ENCODE results near the gene MED31. TPM values are rescaled to one million over a fixed set of nuclear protein-coding genes. Genes with fewer than 3 reads are reported as not detected.
"Not testable (repeated sequence)": the region's sequence is repeated elsewhere in the genome, so short reads cannot be mapped to it uniquely, and the experiment has no call there.

Gene MED31
- total RNA-seq, 1 experiment from 2014 or later = 12.8 TPM

DNA sequence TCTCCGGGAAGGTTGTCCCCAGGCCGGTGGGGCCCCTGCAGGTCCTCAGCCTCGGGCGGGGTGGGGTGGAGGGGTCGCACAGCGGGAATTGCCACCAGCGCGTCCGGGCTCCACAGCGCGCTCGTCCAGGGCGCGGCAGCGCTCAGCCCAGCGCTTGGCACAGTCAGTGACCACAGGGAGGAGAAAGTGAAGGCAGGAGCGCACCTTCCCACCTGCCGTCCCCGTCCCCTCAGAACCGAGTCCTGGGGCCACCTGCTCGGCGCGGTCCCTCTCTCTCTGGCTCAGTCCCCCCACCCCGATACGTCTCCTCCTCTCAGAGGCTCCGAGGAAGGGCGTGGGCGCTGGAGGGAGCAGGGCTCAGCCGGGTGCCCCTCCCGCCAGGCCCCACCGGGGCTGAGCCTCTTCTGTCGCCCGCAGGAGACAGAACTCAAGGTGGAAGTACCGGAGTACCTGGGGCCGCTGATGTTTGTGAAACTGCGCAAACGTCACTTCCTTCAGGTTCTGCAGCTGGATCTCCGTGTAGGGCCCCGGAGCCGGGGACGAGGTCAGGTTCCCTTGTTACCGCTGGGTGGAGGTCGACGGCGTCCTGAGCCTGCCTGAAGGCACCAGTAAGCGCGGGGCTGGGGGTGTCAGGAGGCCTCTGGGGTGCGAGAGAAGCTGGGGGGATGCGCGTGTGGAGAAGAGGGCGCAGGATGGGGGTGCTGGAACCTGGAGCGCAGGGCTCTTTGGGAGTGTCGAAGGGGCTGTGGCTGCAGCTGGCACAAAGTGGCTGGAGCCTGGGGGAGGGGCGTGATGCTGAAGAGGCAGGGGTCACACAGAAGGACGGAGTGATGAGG lies 5.6 kb upstream of the MED31 start:
- not testable (repeated sequence) for H3K27ac ChIP-seq; DNase-seq (ENCODE audit: low read depth in 1 of 2, low spot score in 2 of 2); H3K27me3 ChIP-seq (replicated peaks); H3K9me3 ChIP-seq (replicated peaks); H3K4me1 ChIP-seq (replicated peaks); H3K4me3 ChIP-seq; H3K36me3 ChIP-seq

GRCh38 chr17:6655732-6656361 lies 4.4 kb upstream of the MED31 start:
- H3K27me3 ChIP-seq (replicated peaks); H3K9me3 ChIP-seq (replicated peaks); DNase-seq (ENCODE audit: low read depth in 1 of 2, low spot score in 2 of 2); H3K4me3 ChIP-seq; H3K27ac ChIP-seq; H3K36me3 ChIP-seq: not testable (repeated sequence)
- peaks cover 15% of the 10 kb centered on the region for H3K4me1 ChIP-seq (replicated peaks)

DNA sequence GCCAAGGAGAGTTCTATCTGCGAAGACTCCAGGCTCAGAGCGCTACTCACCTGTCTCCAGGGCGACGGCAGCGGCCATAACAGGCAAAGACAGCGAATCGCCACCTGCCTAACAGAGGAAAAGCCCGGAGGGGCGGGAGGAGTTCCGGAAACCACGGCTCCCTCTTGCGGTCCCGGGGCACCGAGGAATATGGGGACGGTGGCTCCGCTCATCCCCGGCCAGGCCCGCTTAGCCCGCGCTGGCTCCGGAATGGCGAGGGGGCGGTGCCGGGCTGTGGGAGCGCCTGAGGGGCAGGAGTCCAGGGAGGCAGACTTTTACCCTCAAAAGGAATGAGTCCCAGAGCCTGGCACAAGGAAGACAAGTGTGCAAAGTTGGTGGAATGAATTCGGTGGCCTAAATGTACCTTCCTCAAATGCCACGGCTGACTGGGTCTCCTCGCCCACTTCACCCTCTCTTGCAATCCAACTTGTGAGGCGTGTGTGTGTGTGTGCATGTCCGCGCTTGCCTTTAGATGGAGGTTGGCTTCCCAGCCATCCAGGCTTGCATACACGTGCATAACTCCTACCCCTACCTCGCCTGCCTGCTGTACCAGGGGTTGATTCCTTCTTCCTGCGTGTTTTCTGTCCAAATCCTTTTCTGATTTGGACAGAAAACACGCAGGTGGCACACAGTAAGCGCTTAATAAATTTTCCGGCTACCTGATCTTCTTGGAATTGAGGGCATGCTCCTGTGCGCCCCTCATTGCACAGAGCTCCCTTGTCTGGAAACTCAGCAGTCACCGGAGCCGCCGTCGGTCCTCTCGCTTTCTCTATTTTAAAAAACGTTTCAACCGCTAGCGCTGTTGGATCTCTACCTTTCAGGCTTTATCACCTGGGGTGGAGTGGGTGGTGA lies 3.7 kb upstream of the MED31 start:
- no peak overlapping the region for H3K4me3 ChIP-seq
- no peaks in the 10 kb centered on the region for H3K27me3 ChIP-seq (replicated peaks)
- peaks cover 5% of the 10 kb centered on the region for H3K9me3 ChIP-seq (replicated peaks)
- H3K27ac ChIP-seq = no peak overlapping the region
- H3K4me1 ChIP-seq (replicated peaks) = peaks cover 21% of the 10 kb centered on the region
- H3K36me3 ChIP-seq = no peaks in the 10 kb centered on the region; the same call in 1 of the 2 replicates
- no peak for DNase-seq (ENCODE audit: low read depth in 1 of 2, low spot score in 2 of 2)

DNA sequence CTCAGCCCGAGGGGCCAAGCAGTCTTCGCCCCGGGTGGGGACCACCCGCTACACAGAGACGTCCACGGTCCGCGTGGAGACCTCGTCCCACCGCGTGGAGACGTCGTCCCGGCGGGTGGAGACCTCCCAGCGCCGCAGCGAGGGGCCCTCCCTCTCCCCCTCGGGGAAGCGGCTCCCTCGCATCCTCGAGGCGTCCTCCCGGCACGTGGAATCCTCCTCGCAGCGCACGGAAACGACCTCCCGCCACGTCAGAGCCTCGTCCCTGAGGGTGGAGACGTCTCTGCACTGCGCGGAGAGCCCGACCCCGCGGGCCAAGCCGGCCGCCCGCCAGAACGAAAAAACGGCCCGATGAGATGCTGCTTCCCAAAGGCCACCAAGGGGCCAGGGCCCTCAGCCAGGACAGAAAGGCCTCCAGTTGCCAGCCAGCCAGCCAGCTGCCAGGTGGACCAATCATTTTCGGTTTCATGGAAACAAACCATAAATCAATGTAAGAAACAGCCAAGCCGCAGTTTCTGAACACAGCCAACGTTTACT lies 581 bp upstream of the MED31 start:
- no peaks in the 10 kb centered on the region for H3K27me3 ChIP-seq (replicated peaks)
- H3K36me3 ChIP-seq = peaks cover 21% of the 10 kb centered on the region
- H3K9me3 ChIP-seq (replicated peaks) = peaks cover 5% of the 10 kb centered on the region
- H3K27ac ChIP-seq = peak overlapping the region; percentile 97
- DNase-seq (ENCODE audit: low read depth in 1 of 2, low spot score in 2 of 2) = no peak
- peak overlapping the region; percentile 79 for H3K4me3 ChIP-seq
- H3K4me1 ChIP-seq (replicated peaks) = peaks cover 22% of the 10 kb centered on the region

DNA sequence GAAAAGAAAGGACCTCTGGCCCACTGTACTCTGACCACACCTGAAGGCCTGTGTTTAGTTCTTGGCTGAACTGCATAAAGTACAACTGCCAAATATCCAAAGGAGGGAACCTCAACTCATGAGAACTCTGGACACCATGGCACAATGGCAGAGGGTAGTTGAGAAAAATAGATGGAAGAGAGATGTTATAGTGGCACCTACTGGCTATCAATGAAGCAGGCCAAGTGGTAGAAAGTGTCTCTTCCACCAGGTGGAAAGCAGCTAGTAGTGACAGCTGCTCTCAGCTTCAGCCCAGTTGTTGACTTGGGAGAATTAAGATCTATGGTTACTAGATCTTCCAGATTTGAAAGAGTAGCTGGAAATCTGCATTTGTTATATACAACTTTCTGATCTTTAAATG lies 3.2 kb downstream of the MED31 start:
- Histone ChIP-seq H3K27me3 (replicated peaks) (no peaks in the 10 kb centered on the region), H3K27ac (no peak overlapping the region), H3K36me3 (peaks cover 53% of the 10 kb centered on the region), H3K4me1 (replicated peaks) (peaks cover 22% of the 10 kb centered on the region), H3K9me3 (replicated peaks) (peaks cover 5% of the 10 kb centered on the region), H3K4me3 (no peak overlapping the region)
- no peak for DNase-seq (ENCODE audit: low read depth in 1 of 2, low spot score in 2 of 2)

- Histone ChIP-seq H3K27me3 (replicated peaks) (no peaks in the 10 kb centered on the region), H3K36me3 (peaks cover 64% of the 10 kb centered on the region), H3K4me3 (no peak overlapping the region), H3K4me1 (replicated peaks) (peaks cover 20% of the 10 kb centered on the region), H3K27ac (no peak overlapping the region), H3K9me3 (replicated peaks) (no peaks in the 10 kb centered on the region)
- DNase-seq (ENCODE audit: low read depth in 1 of 2, low spot score in 2 of 2) = no peak
Observed at GRCh38 chr17:6643451-6644125, 7.8 kb downstream of the MED31 start.

- Histone ChIP-seq H3K4me3 (no peak overlapping the region), H3K36me3 (peaks cover 54% of the 10 kb centered on the region), H3K27me3 (replicated peaks) (no peaks in the 10 kb centered on the region), H3K4me1 (replicated peaks) (peaks cover 20% of the 10 kb centered on the region), H3K9me3 (replicated peaks) (no peaks in the 10 kb centered on the region), H3K27ac (no peak overlapping the region)
- no peak for DNase-seq (ENCODE audit: low read depth in 1 of 2, low spot score in 2 of 2)
Observed at GRCh38 chr17:6642592-6642991, 8.8 kb downstream of the MED31 start.

DNA sequence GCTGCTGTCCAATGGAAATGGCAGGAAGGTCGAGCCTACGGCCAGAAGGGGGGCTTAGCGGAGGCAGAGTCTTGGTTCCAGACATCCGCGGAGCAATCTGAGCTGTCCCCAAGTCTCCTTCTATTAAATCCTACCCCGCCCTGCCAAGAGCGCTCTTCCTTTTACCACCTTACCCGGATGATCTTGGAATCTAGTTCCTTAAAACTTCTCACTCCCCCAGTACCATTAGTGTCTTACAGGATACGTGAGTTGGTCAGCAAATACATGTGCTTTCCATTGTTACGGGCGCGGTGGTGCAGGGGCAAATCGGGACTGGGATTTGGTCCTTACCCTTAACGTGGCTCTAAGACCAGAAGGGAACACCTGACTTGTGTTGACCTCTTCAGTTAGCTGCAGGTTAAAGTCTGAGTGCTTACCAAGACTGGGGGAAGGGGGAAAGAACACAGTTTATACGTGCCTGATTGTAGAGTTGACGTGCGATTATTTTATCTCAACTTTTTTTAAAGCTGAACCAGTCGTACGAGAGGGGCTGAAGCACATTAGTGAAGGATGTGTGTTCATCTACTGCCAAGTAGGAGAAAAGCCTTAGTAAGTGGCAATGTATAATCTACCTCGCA lies 10.1 kb downstream of the MED31 start:
- no peaks in the 10 kb centered on the region for H3K27me3 ChIP-seq (replicated peaks)

DNA sequence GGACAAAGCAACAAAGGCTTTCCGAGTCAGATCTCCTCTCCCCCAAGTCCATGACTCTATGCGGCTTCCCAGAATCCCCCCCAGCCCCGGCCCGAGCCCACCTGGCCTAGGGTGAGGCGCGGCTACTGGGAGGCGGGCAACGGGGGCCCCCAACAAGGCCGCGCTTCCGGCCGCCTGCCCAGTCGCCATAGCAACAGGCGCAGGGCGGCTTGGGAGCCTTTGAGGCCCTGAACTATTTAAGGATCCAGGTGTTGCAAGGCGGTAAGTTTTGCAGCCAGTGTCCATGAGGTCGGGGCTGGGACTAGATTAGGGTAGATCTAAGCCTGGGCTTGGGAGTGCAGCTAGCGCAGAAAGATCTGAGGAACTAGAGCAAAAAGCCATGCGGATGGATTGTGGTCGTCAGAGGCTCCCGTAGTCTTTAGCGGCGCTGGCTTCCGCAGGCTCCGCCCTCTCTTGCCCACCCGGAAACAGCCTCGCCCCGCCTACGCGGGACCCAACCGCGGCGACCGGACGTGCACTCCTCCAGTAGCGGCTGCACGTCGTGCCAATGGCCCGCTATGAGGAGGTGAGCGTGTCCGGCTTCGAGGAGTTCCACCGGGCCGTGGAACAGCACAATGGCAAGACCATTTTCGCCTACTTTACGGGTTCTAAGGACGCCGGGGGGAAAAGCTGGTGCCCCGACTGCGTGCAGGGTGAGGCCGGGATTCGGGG lies 10.7 kb downstream of the MED31 start, which contains the start of the genes KIAA0753 and TXNDC17:
TSS of gene KIAA0753 (minus strand) at position 176 of the 711 bp plus-strand sequence. CDS start 5,608 bp downstream, outside the sequence.
TSS of gene TXNDC17 (plus strand) at position 525 of the 711 bp plus-strand sequence. CDS start at position 548, 23 bp downstream.
- peak within 1 kb of the TSS; percentile 62 for H3K4me3 ChIP-seq
- no peaks in the 10 kb centered on the region for H3K9me3 ChIP-seq (replicated peaks)
- DNase-seq (ENCODE audit: low read depth in 1 of 2, low spot score in 2 of 2) = peak; percentile 93 to 96
- H3K27ac ChIP-seq = peak within 1 kb of the TSS; percentile 80
- H3K36me3 ChIP-seq = peaks cover 42% of the 10 kb centered on the region
- no peaks in the 10 kb centered on the region for H3K27me3 ChIP-seq (replicated peaks)
- H3K4me1 ChIP-seq (replicated peaks) = peaks cover 20% of the 10 kb centered on the region

More for the DNA sequence above, 10.1 kb downstream of the MED31 start:
- DNase-seq (ENCODE audit: low read depth in 1 of 2, low spot score in 2 of 2) = no peak
- peaks cover 48% of the 10 kb centered on the region for H3K36me3 ChIP-seq
- peak overlapping the region; percentile 62 for H3K4me3 ChIP-seq
- H3K9me3 ChIP-seq (replicated peaks) = no peaks in the 10 kb centered on the region
- H3K27ac ChIP-seq = peak overlapping the region; percentile 80
- H3K4me1 ChIP-seq (replicated peaks) = peaks cover 20% of the 10 kb centered on the region

DNA sequence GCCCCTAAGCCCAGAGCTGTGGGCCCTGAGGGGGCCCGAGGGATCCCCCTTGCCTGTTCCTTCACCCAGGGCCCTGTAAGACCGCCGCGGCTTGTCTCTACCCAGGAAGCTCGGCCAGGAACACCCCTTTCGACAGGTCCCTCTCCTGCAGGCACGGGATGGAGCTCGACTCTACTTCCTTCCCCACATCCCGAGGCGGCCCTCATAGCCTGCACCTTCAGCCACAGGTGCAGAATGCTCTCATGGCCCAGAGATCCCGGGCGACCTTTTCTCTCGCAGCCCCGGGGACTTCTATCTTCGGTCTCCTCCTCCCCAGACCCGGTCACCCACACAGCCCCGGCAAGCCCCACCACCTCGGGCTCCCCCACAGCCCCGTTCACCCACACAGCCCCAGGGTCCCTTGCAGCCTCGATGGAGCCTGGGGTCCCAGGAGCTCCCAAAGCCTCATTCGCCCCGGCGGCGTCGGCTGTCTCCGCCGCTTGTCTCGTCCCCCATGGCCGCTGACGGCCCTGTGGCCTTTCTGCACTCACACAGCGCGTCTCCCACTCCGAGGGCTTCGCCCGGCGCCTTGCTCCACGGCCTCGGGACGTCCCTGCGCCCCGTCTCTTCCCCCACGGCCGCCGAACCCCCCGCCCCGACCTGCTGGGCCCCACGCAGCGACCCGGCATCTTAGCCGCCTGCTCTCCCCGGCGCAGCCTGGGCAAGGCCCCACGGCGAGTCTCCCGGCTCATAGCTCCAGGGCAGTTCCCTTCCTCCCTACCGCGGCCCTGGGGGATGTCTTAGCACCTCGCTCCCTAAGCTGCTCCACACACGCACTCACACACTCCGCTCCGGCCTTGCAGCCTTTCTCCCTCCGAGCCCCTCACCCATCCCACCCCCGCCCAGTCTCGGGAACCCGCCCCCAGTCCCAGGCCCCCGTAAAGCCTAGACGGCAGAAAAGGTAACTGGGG lies 11.5 kb downstream of the MED31 start:
- no peaks in the 10 kb centered on the region for H3K9me3 ChIP-seq (replicated peaks)
- peak overlapping the region; percentile 62 for H3K4me3 ChIP-seq
- DNase-seq (ENCODE audit: low read depth in 1 of 2, low spot score in 2 of 2) = peak in 1 of 2 experiments; percentile 15

GRCh38 chr17:6639014-6639585 lies 12.3 kb downstream of the MED31 start:
- H3K36me3 ChIP-seq = peaks cover 32% of the 10 kb centered on the region
- DNase-seq (ENCODE audit: low read depth in 1 of 2, low spot score in 2 of 2) = peak in 1 of 2 experiments; percentile 10
- H3K9me3 ChIP-seq (replicated peaks) = no peaks in the 10 kb centered on the region
- H3K4me3 ChIP-seq = peak overlapping the region; percentile 62
- peaks cover 20% of the 10 kb centered on the region for H3K4me1 ChIP-seq (replicated peaks)
- no peaks in the 10 kb centered on the region for H3K27me3 ChIP-seq (replicated peaks)
- H3K27ac ChIP-seq = no peak overlapping the region

More for the DNA sequence above, 11.5 kb downstream of the MED31 start:
- peaks cover 36% of the 10 kb centered on the region for H3K36me3 ChIP-seq
- no peaks in the 10 kb centered on the region for H3K27me3 ChIP-seq (replicated peaks)
- H3K27ac ChIP-seq = peak overlapping the region; percentile 80
- peaks cover 20% of the 10 kb centered on the region for H3K4me1 ChIP-seq (replicated peaks)

All from SJSA1 (cell line).